VCaP (cell line): ENCODE results near the gene FDCSP.

Source experiments
- H3K27ac ChIP-seq: fragments of 450-650 bp; 2 replicates; pipeline ENCODE4 v1.5.1; 2017
- CTCF ChIP-seq: fragments of 450-650 bp; conservative IDR thresholded peaks from 2 replicates; pipeline ENCODE4 v1.5.1; 2017; ENCODE audit warnings: mild to moderate bottlenecking, moderate library complexity

The FDCSP gene

GRCh38 chr4:70225824-70226223 is at the start of gene FDCSP:
FDCSP (plus strand) TSS chr4:70226124; CDS start chr4:70231195, 5,071 bp downstream.
- H3K27ac ChIP-seq = peak within 1 kb of the TSS; percentile 41

GRCh38 chr4:70177090-70177489 is 48.8 kb upstream of the FDCSP start:
- H3K27ac ChIP-seq = no peak overlapping the region
- TF ChIP-seq CTCF = no peak

More at GRCh38 chr4:70225824-70226223, at the start of gene FDCSP:
- TF ChIP-seq CTCF = no peak

GRCh38 chr4:70178075-70178660 is 47.8 kb upstream of the FDCSP start:
- no peak overlapping the region for H3K27ac ChIP-seq
- no peak for TF ChIP-seq CTCF

GRCh38 chr4:70179811-70180210 is 46.1 kb upstream of the FDCSP start:
- H3K27ac ChIP-seq = no peak overlapping the region
- no peak for TF ChIP-seq CTCF

- H3K27ac ChIP-seq = no peak overlapping the region
- no peak for TF ChIP-seq CTCF
Measured at GRCh38 chr4:70181864-70182263, 44.1 kb upstream of the FDCSP start.

- TF ChIP-seq CTCF = no peak
- no peak overlapping the region for H3K27ac ChIP-seq
Measured at GRCh38 chr4:70182517-70183167, 43.3 kb upstream of the FDCSP start.

- peak; percentile 97 for TF ChIP-seq CTCF
- no peak overlapping the region for H3K27ac ChIP-seq
Measured at GRCh38 chr4:70183168-70183939, 42.6 kb upstream of the FDCSP start.
